ENCODE measurements around the gene DDX6. TPM values are rescaled to one million over a fixed set of nuclear protein-coding genes. Genes with fewer than 3 reads are reported as not detected.
A peak's percentile ranks its signal among the peaks of the same experiment; 100 is the strongest.
"Not testable (repeated sequence)": the region's sequence is repeated elsewhere in the genome, so short reads cannot be mapped to it uniquely, and the experiment has no call there.

Gene DDX6
- total and polyA plus RNA-seq, 4 donors = 19.9 to 209 (median 61.7) TPM

DNA sequence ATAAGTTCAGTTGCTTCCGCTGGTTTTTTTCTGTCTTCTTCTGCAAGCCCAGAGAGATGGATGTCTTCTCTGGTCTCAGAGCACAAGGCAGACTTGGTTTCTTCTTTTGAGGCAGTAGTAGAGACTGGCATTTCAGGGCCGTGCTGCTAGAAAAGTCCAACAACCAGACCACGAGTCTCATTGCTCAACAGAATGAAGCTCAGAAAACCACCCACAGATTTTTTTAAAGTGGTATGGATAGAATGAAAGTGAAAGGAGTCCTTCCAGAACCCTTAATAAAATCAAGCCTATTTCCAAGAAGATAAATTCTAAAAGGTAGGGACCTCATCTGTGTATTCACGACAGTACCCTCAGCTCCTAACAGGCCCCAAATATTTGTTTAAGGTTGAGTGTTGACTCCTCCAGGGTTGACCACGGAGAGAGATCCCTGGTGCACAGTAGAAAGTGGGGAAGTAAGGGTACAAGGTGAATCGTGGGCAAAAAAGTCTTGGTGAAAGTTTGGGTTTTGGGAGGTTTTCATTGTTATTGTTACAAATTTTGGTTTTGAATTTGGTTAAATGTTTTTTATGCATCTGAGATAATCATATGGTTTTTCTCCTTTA lies 43.6 kb upstream of the DDX6 start:
- H3K27ac ChIP-seq (ENCODE audit: low read depth in 1 of 2, low read length in 1 of 2) = no peak overlapping the region
- no peak for DNase-seq
- TF ChIP-seq, protein P1, sequence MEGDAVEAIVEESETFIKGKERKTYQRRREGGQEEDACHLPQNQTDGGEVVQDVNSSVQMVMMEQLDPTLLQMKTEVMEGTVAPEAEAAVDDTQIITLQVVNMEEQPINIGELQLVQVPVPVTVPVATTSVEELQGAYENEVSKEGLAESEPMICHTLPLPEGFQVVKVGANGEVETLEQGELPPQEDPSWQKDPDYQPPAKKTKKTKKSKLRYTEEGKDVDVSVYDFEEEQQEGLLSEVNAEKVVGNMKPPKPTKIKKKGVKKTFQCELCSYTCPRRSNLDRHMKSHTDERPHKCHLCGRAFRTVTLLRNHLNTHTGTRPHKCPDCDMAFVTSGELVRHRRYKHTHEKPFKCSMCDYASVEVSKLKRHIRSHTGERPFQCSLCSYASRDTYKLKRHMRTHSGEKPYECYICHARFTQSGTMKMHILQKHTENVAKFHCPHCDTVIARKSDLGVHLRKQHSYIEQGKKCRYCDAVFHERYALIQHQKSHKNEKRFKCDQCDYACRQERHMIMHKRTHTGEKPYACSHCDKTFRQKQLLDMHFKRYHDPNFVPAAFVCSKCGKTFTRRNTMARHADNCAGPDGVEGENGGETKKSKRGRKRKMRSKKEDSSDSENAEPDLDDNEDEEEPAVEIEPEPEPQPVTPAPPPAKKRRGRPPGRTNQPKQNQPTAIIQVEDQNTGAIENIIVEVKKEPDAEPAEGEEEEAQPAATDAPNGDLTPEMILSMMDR (IDR thresholded peaks at IDR 0.05; ENCODE audit: control extremely low read depth, extremely low read depth) = no peak
- ATAC-seq (ENCODE audit: insufficient read depth, low FRiP score) = no peak
- H3K36me3 ChIP-seq (ENCODE audit: control insufficient read depth in 4 of 4, insufficient read depth in 4 of 4, low read length in 4 of 4) = no peaks in the 10 kb centered on the region
- H3K4me1 ChIP-seq (ENCODE audit: control insufficient read depth in 5 of 5, insufficient read depth in 5 of 5, low read length in 5 of 5) = no peaks in the 10 kb centered on the region
- no peak overlapping the region for H3K9ac ChIP-seq (ENCODE audit: insufficient read depth in 1 of 2, low read length in 2 of 2)
- 47 to 56% methylated on average over 6 of the region's 6 CpGs for WGBS, 2 donors
- H3K9me3 ChIP-seq (ENCODE audit: control insufficient read depth in 4 of 4, insufficient read depth in 3 of 4, low read length in 3 of 4) = no peaks in the 10 kb centered on the region
- no peak overlapping the region for H3K4me3 ChIP-seq
- no peaks in the 10 kb centered on the region for H3K27me3 ChIP-seq (ENCODE audit: control insufficient read depth in 3 of 3, insufficient read depth in 3 of 3, low read length in 2 of 3)

DNA sequence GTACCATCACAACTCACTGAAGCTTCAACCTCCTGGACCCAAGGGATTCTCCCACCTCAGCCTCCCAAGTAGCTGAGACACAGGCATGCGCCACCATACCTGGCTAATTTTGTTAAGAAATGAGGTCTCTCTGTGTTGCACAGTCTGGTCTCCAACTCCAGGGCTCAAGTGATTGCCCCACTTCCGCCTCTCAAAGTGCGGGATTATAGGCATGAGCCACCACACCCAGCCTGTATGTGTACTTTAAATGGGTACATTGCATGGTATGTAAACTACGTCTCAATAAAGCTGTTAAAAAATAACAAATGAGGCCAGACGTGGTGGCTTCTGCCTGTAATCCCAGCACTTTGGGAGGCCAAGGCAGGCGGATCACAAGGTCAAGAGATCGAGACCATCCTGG lies 36.2 kb upstream of the DDX6 start:
- WGBS, 2 donors = 90 to 97% methylated on average over 7 of the region's 7 CpGs
- no peaks in the 10 kb centered on the region for H3K27me3 ChIP-seq (ENCODE audit: control insufficient read depth in 3 of 3, insufficient read depth in 3 of 3, low read length in 2 of 3)

DNA sequence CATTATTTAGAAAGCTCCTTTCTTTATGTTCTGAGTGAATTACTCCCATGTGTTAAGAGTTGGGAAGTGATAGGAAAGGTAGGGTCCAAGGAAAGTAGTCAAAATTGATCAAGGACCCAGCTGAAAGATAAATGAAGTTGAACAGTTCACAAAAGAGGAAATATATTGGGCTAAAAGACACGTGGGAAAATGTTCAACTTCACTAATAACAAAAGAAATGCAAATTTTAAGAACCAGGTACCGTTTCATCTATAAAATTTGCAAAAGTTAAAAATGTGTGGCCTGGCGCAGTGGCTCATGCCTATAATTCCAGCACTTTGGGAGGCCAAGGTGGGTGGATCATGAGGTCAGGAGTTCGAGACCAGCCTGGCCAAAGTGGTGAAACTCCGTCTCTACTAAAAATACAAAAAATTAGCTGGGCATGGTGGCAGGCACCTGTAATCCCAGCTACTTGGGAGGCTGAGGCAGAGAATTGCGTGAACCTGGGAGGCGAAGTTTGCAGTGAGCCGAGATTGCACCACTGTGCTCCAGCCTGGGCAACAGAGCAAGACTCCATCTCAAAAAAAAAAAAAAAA lies 32.1 kb upstream of the DDX6 start:
- not testable (repeated sequence) for H3K27ac ChIP-seq (ENCODE audit: low read depth in 1 of 2, low read length in 1 of 2); DNase-seq; H3K27me3 ChIP-seq (ENCODE audit: control insufficient read depth in 3 of 3, insufficient read depth in 3 of 3, low read length in 2 of 3); H3K9me3 ChIP-seq (ENCODE audit: control insufficient read depth in 4 of 4, insufficient read depth in 3 of 4, low read length in 3 of 4); ATAC-seq (ENCODE audit: insufficient read depth, low FRiP score); H3K9ac ChIP-seq (ENCODE audit: insufficient read depth in 1 of 2, low read length in 2 of 2); H3K36me3 ChIP-seq (ENCODE audit: control insufficient read depth in 4 of 4, insufficient read depth in 4 of 4, low read length in 4 of 4); H3K4me3 ChIP-seq; H3K4me1 ChIP-seq (ENCODE audit: control insufficient read depth in 5 of 5, insufficient read depth in 5 of 5, low read length in 5 of 5)
- WGBS, 2 donors = 87 to 91% methylated on average over 8 of the region's 8 CpGs

More for the DNA sequence above, 36.2 kb upstream of the DDX6 start:
- ATAC-seq (ENCODE audit: insufficient read depth, low FRiP score) (no peak), DNase-seq (no peak)
- TF ChIP-seq, protein P1 (IDR thresholded peaks at IDR 0.05; ENCODE audit: control extremely low read depth, extremely low read depth) = no peak
- Histone ChIP-seq H3K4me3 (no peak overlapping the region), H3K9ac (ENCODE audit: insufficient read depth in 1 of 2, low read length in 2 of 2) (no peak overlapping the region), H3K27ac (ENCODE audit: low read depth in 1 of 2, low read length in 1 of 2) (no peak overlapping the region), H3K4me1 (ENCODE audit: control insufficient read depth in 5 of 5, insufficient read depth in 5 of 5, low read length in 5 of 5) (no peaks in the 10 kb centered on the region), H3K9me3 (ENCODE audit: control insufficient read depth in 4 of 4, insufficient read depth in 3 of 4, low read length in 3 of 4) (no peaks in the 10 kb centered on the region), H3K36me3 (ENCODE audit: control insufficient read depth in 4 of 4, insufficient read depth in 4 of 4, low read length in 4 of 4) (no peaks in the 10 kb centered on the region)

DNA sequence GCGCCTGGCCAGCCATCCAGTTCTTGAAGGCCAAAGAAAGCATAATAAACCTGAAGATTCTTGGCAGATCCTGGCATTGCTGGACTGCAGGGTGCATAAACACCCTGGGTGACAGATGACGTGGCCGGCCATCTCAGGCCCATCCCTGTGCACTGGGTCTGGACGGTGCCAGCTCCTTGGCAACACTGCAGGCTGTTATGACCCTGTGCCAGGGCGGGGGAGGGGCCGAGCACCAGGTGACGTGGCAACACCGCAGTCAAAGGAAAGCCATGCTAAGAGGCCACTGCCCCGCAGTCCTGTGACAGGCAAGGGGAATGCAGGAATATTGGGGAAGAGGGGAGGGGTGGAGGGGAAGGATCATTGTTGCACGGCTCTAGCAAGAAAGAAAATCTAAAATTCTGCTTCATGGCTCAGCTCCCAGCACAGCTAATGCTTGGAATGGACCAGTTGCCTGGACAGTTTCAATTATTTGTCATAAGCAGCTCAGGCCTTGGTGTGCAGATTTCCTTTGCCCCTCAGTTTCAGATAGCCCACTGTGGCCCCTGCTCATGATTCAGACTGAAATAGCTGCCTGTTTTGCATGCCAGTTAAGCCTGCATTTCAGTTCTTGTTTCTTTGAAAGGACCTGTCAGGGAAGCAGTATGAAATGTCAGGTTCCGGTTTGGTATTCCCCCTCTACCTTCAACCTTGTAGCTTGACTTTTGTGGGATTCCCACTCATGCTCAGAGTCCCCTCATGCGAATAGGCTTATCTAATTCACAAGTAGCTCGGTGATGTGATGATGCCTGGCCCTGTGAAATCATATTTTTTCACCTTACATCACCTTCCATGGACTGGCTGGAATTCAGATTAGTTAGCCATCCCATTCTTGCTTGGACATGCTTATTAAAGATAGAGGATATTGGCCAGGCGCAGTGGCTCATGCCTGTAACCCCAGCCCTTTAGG lies 29.7 kb upstream of the DDX6 start:
- Histone ChIP-seq H3K4me1 (ENCODE audit: control insufficient read depth in 5 of 5, insufficient read depth in 5 of 5, low read length in 5 of 5) (peaks cover 0 to 4% (median 0%) of the 10 kb centered on the region in 5 donors), H3K27ac (ENCODE audit: low read depth in 1 of 2, low read length in 1 of 2) (peak overlapping the region in 1 of 2 donors; percentile 49), H3K27me3 (ENCODE audit: control insufficient read depth in 3 of 3, insufficient read depth in 3 of 3, low read length in 2 of 3) (no peaks in the 10 kb centered on the region), H3K9me3 (ENCODE audit: control insufficient read depth in 4 of 4, insufficient read depth in 3 of 4, low read length in 3 of 4) (no peaks in the 10 kb centered on the region), H3K9ac (ENCODE audit: insufficient read depth in 1 of 2, low read length in 2 of 2) (no peak overlapping the region), H3K36me3 (ENCODE audit: control insufficient read depth in 4 of 4, insufficient read depth in 4 of 4, low read length in 4 of 4) (no peaks in the 10 kb centered on the region), H3K4me3 (no peak overlapping the region)
- DNase-seq (peak in 1 of 3 donors; percentile 13), ATAC-seq (ENCODE audit: insufficient read depth, low FRiP score) (no peak)
- 61 to 79% methylated on average over 14 of the region's 14 CpGs for WGBS, 2 donors
- TF ChIP-seq, protein P1 (IDR thresholded peaks at IDR 0.05; ENCODE audit: control extremely low read depth, extremely low read depth) = no peak

DNA sequence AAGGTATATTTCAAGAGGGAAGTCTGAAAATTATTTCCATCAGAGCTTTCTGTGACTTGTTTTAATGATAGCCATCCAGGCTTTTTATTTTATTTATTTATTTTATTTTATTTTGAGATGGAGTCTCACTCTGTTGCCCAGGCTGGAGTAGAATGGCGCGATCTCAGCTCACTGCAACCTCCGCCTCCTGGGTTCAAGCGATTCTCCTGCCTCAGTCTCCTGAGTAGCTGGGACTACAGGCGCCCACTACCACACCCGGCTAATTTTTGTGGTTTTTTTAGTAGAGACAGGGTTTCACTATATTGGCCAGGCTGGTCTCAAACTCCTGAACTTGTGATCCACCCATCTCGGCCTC lies 29.0 kb upstream of the DDX6 start:
- not testable (repeated sequence) for H3K4me3 ChIP-seq; DNase-seq; ATAC-seq (ENCODE audit: insufficient read depth, low FRiP score); H3K27me3 ChIP-seq (ENCODE audit: control insufficient read depth in 3 of 3, insufficient read depth in 3 of 3, low read length in 2 of 3); H3K36me3 ChIP-seq (ENCODE audit: control insufficient read depth in 4 of 4, insufficient read depth in 4 of 4, low read length in 4 of 4); H3K9me3 ChIP-seq (ENCODE audit: control insufficient read depth in 4 of 4, insufficient read depth in 3 of 4, low read length in 3 of 4); H3K9ac ChIP-seq (ENCODE audit: insufficient read depth in 1 of 2, low read length in 2 of 2); H3K4me1 ChIP-seq (ENCODE audit: control insufficient read depth in 5 of 5, insufficient read depth in 5 of 5, low read length in 5 of 5); H3K27ac ChIP-seq (ENCODE audit: low read depth in 1 of 2, low read length in 1 of 2)
- 95% methylated on average over 7 of the region's 7 CpGs for WGBS, 2 donors
